PC-9 (cell line): ENCODE data around the gene BBS9. TPM values are rescaled to one million over a fixed set of nuclear protein-coding genes. Genes with fewer than 3 reads are reported as not detected.
A peak's percentile ranks its signal among the peaks of the same experiment; 100 is the strongest.

Experiments
- BruUV-seq: library from RNA; stranded (reverse); fragments of 400-500 nt; replicated peaks from 2 replicates; lab custom pipeline; 2021; lab: Mats Ljungman, UMichigan
- CTCF ChIA-PET: fragments of 300-600 bp; sonication (Branson Sonifier 250); formaldehyde crosslinking; loops from one replicate; lab custom pipeline; 2022; ENCODE audit warnings: antibody characterized with exemption; lab: Charles Lee
- POLR2A ChIA-PET: fragments of 300-600 bp; sonication (Branson Sonifier 250); formaldehyde crosslinking; loops from one replicate; lab custom pipeline; 2022; ENCODE audit warnings: antibody characterized with exemption; ENCODE audit not compliant: unreplicated experiment; lab: Charles Lee
- DNase-seq, 2 experiments: peaks; one replicate each; pipeline versions ENCODE4 v3.0.0 to v3.0.0-alpha.2; 2015 to 2022; ENCODE audit warnings: mixed read lengths in 1 of 2
- H2AFZ ChIP-seq: fragments of 200-600 bp; sonication (generic); 2 replicates; pipeline ENCODE4 v1.8.1; 2017; ENCODE audit warnings: antibody characterized with exemption
- H3F3A ChIP-seq: fragments of 200-600 bp; sonication (generic); 2 replicates; pipeline ENCODE4 v1.8.1; 2017; ENCODE audit warnings: antibody characterized with exemption, mild to moderate bottlenecking, low read depth; ENCODE audit not compliant: insufficient read depth
- H3K27ac ChIP-seq: fragments of 200-600 bp; sonication (generic); 2 replicates; pipeline ENCODE4 v1.6.1; 2016; ENCODE audit warnings: mixed run types
- H3K27me3 ChIP-seq: fragments of 200-600 bp; sonication (generic); 2 replicates; pipeline ENCODE4 v1.6.1; 2016; ENCODE audit warnings: low read depth, mixed run types; ENCODE audit not compliant: insufficient read depth
- H3K36me3 ChIP-seq: fragments of 200-600 bp; sonication (generic); 2 replicates; pipeline ENCODE4 v1.6.1; 2016; ENCODE audit warnings: low read depth, mixed run types
- H3K4me1 ChIP-seq: fragments of 200-600 bp; sonication (generic); replicated peaks from 2 replicates; pipeline ENCODE4 v1.6.1; 2016; ENCODE audit warnings: mixed run types; ENCODE audit not compliant: insufficient read depth
- H3K4me2 ChIP-seq: fragments of 200-600 bp; sonication (generic); 2 replicates; pipeline ENCODE4 v1.6.1; 2017; ENCODE audit warnings: mixed run types
- H3K4me3 ChIP-seq: fragments of 200-600 bp; sonication (generic); 2 replicates; pipeline ENCODE4 v1.6.1; 2016; ENCODE audit warnings: mixed run types
- H3K79me2 ChIP-seq: fragments of 200-600 bp; sonication (generic); 2 replicates; pipeline ENCODE4 v1.6.1; 2017; ENCODE audit warnings: low read depth, mixed run types
- H3K9me2 ChIP-seq: fragments of 200-600 bp; sonication (generic); 2 replicates; pipeline ENCODE4 v1.8.1; 2017; ENCODE audit warnings: mild to moderate bottlenecking; ENCODE audit not compliant: insufficient read depth
- H3K9me3 ChIP-seq: fragments of 200-600 bp; sonication (generic); 2 replicates; pipeline ENCODE4 v1.8.1; 2016; ENCODE audit warnings: low read depth; ENCODE audit not compliant: insufficient read depth
- H4K20me1 ChIP-seq: fragments of 200-600 bp; sonication (generic); 2 replicates; pipeline ENCODE4 v1.8.1; 2017; ENCODE audit not compliant: insufficient read depth
- EZH2 ChIP-seq: fragments of 200-600 bp; sonication (generic); IDR thresholded peaks from 2 replicates; pipeline ENCODE4 v1.8.0; 2017; ENCODE audit warnings: antibody characterized with exemption, low read depth
- intact Hi-C: fragments of 100-400 bp; cut with micrococcal nuclease; formaldehyde crosslinking; loops from one replicate; pipeline ENCODE4 v1.10.0; 2022; ENCODE audit not compliant: unreplicated experiment
- total RNA-seq: library from RNA; stranded (reverse); gene quantifications from 2 replicates; pipeline ENCODE4 v1.2.3, GENCODE V29; 2021
- TF ChIP-seq, protein P1 (sequence below): fragments of 200-600 bp; sonication (generic); conservative IDR thresholded peaks from 2 replicates; pipeline ENCODE4 v1.6.1; 2017; ENCODE audit warnings: mixed run types, antibody characterized with exemption, mild to moderate bottlenecking, moderate library complexity

BBS9 gene
- total RNA-seq, 1 experiment from 2014 or later = 12.4 TPM

DNA sequence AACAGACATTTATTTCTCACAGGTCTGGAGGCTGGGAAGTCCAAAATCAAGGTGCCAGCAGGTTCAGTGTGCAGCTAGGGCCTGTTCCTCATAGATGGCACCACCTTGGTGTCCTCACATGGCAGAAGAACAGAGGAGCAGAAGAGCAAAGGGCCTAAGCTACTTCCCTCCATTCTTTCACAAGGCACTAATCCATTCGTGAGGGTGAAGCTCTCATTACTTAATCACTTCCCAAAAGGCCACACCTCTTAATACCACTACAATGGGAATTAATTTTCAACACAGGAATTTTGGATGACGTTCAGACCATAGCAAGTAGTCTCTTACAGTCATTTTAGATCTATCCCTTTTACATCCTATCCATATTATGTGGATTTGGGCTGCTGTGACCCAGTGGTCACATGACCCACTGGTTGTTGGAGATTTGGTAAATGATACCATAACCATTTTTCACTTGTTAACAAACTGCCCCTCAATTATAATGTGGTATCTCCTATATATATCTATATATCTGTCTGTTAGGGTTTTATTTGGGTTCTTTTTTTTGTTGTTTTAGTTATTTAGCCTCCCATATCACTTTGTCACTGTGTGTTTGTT lies 63.4 kb downstream of the BBS9 start:
- no peak overlapping the region for H2AFZ ChIP-seq
- no peaks in the 10 kb centered on the region for H3K4me1 ChIP-seq
- no peak overlapping the region for H3K4me2 ChIP-seq
- no TSS peak for BruUV-seq
- POLR2A ChIA-PET = no interaction called here
- no peaks in the 10 kb centered on the region for H4K20me1 ChIP-seq
- DNase-seq = no peak
- H3K4me3 ChIP-seq = no peak overlapping the region
- H3K27ac ChIP-seq = no peak overlapping the region
- no peaks in the 10 kb centered on the region for H3K36me3 ChIP-seq
- no peaks in the 10 kb centered on the region for H3F3A ChIP-seq
- no peaks in the 10 kb centered on the region for H3K9me2 ChIP-seq
- CTCF ChIA-PET = no interaction called here
- TF ChIP-seq EZH2 = no peak
- TF ChIP-seq, protein P1, sequence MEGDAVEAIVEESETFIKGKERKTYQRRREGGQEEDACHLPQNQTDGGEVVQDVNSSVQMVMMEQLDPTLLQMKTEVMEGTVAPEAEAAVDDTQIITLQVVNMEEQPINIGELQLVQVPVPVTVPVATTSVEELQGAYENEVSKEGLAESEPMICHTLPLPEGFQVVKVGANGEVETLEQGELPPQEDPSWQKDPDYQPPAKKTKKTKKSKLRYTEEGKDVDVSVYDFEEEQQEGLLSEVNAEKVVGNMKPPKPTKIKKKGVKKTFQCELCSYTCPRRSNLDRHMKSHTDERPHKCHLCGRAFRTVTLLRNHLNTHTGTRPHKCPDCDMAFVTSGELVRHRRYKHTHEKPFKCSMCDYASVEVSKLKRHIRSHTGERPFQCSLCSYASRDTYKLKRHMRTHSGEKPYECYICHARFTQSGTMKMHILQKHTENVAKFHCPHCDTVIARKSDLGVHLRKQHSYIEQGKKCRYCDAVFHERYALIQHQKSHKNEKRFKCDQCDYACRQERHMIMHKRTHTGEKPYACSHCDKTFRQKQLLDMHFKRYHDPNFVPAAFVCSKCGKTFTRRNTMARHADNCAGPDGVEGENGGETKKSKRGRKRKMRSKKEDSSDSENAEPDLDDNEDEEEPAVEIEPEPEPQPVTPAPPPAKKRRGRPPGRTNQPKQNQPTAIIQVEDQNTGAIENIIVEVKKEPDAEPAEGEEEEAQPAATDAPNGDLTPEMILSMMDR = no peak
- intact Hi-C loops = no loop called here
- no peaks in the 10 kb centered on the region for H3K79me2 ChIP-seq
- no peaks in the 10 kb centered on the region for H3K27me3 ChIP-seq
- no peaks in the 10 kb centered on the region for H3K9me3 ChIP-seq

DNA sequence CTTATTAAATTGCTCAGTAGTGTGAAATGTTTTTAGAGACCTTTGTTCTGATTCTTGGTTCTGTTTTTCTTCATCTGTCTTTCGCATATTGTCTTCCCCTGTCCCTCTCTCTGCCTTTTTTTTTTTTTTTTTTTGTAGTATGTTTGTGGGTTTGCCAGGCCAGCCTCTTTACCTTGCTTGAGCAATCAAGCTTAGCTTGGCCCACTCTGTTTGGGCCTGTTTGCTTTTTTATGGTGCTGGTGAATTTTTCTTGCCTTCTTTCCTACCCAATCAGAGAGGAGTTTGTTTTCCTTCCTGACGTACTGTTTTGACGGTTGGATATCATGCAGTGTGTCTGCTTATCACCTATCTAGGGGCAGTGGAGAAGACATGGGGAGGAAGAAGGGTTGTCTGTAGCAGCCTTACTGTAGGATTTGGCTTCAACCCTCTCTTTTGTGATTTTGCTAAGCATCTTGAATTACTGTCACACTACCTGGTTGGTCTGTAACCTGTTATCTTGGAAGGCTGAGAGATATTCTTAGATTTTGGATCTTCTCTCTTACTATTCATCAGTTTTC lies 64.0 kb downstream of the BBS9 start:
- BruUV-seq = no TSS peak
- Histone ChIP-seq H3K4me2 (no peak overlapping the region), H2AFZ (no peak overlapping the region), H3K36me3 (no peaks in the 10 kb centered on the region), H4K20me1 (no peaks in the 10 kb centered on the region), H3K79me2 (no peaks in the 10 kb centered on the region), H3K9me2 (no peaks in the 10 kb centered on the region), H3K4me1 (no peaks in the 10 kb centered on the region), H3K4me3 (no peak overlapping the region), H3F3A (no peaks in the 10 kb centered on the region), H3K27me3 (no peaks in the 10 kb centered on the region), H3K9me3 (no peaks in the 10 kb centered on the region), H3K27ac (no peak overlapping the region)
- no peak for DNase-seq
- ChIA-PET CTCF (no interaction called here), POLR2A (no interaction called here)
- intact Hi-C loops = no loop called here
- TF ChIP-seq, protein P1 = no peak
- TF ChIP-seq EZH2 = no peak

DNA sequence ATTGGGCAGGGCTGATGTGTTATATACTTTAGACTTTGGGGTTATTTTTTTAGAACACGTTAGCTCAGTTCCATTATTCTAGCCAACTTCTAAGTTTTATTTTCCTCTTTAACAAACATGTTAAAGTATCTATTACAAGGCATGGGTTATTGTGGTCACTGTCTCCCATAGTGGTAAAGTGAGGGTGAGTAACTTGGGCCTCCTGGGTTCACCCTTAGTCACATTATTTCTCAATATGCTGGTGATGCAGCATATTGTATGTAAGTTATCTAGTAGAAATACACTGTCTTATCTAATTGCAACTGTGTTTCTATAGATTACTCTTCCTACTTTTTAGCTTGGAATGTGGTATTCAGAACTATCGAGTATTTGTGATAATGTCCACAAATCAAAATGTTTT lies 65.9 kb downstream of the BBS9 start:
- intact Hi-C loops = no loop called here
- H3F3A ChIP-seq = no peaks in the 10 kb centered on the region
- no peak overlapping the region for H3K4me3 ChIP-seq
- no peaks in the 10 kb centered on the region for H3K9me2 ChIP-seq
- DNase-seq = peak in 1 of 2 experiments; percentile 47
- TF ChIP-seq, protein P1 = no peak
- TF ChIP-seq EZH2 = no peak
- H2AFZ ChIP-seq = no peak overlapping the region
- H4K20me1 ChIP-seq = no peaks in the 10 kb centered on the region
- no peaks in the 10 kb centered on the region for H3K9me3 ChIP-seq
- POLR2A ChIA-PET = no interaction called here
- CTCF ChIA-PET = no interaction called here
- H3K27me3 ChIP-seq = no peaks in the 10 kb centered on the region
- H3K4me1 ChIP-seq = no peaks in the 10 kb centered on the region
- no peak overlapping the region for H3K4me2 ChIP-seq
- no peaks in the 10 kb centered on the region for H3K36me3 ChIP-seq
- H3K27ac ChIP-seq = no peak overlapping the region
- no TSS peak for BruUV-seq
- no peaks in the 10 kb centered on the region for H3K79me2 ChIP-seq
